IMR-90 (cell line): ENCODE measurements around the gene SFXN3.

Source experiments
- BHLHE40 ChIP-seq: fragments of 150-350 bp; IDR thresholded peaks from 2 replicates; pipeline ENCODE4 v1.6.1; 2016; ENCODE audit warnings: mild to moderate bottlenecking, low read depth, low read length
- CEBPB ChIP-seq: IDR thresholded peaks from 2 replicates; pipeline ENCODE4 v1.6.1; 2012; ENCODE audit warnings: low read depth, low read length, improper control_type of control experiment
- FOS ChIP-seq: fragments of 150-350 bp; IDR thresholded peaks from 2 replicates; pipeline ENCODE4 v1.6.1; 2016; ENCODE audit warnings: low read depth, low read length
- MAFK ChIP-seq: IDR thresholded peaks from 2 replicates; pipeline ENCODE4 v1.6.1; 2012; ENCODE audit warnings: low read depth, low read length, improper control_type of control experiment
- MAZ ChIP-seq: IDR thresholded peaks from 2 replicates; pipeline ENCODE4 v1.6.1; 2012; ENCODE audit warnings: low read depth, mild to moderate bottlenecking, low read length, improper control_type of control experiment, moderate library complexity, borderline replicate concordance
- POLR2A ChIP-seq: IDR thresholded peaks from 2 replicates; pipeline ENCODE4 v1.6.1; 2012; ENCODE audit warnings: mild to moderate bottlenecking, low read depth, low read length
- RAD21 ChIP-seq: IDR thresholded peaks from 2 replicates; pipeline ENCODE4 v1.6.1; 2012; ENCODE audit warnings: low read length, improper control_type of control experiment
- RCOR1 ChIP-seq: IDR thresholded peaks from 2 replicates; pipeline ENCODE4 v1.6.1; 2012; ENCODE audit warnings: mild to moderate bottlenecking, low read length, improper control_type of control experiment; ENCODE audit not compliant: insufficient replicate concordance
- RFX5 ChIP-seq: IDR thresholded peaks from 2 replicates; pipeline ENCODE4 v1.8.0; 2012; ENCODE audit warnings: low read depth, mild to moderate bottlenecking, low read length, moderate library complexity
- SMC3 ChIP-seq: fragments of 150-350 bp; IDR thresholded peaks from 2 replicates; pipeline ENCODE4 v1.6.1; 2016; ENCODE audit warnings: low read depth, mild to moderate bottlenecking, antibody characterized with exemption, low read length, moderate library complexity
- TF ChIP-seq, protein P1 (sequence below): conservative IDR thresholded peaks from 2 replicates; pipeline ENCODE4 v1.5.1; 2012; ENCODE audit warnings: mild to moderate bottlenecking, low read depth, low read length, improper control_type of control experiment
- TF ChIP-seq, protein P2 (sequence below): fragments of 150-350 bp; IDR thresholded peaks from 2 replicates; pipeline ENCODE4 v1.6.1; 2017; ENCODE audit warnings: mild to moderate bottlenecking, antibody characterized with exemption, low read length, low read depth
- TF ChIP-seq, protein P3 (sequence below): fragments of 150-350 bp; IDR thresholded peaks from 2 replicates; pipeline ENCODE4 v1.6.1; 2016; ENCODE audit warnings: low read depth, mild to moderate bottlenecking, low read length, moderate library complexity, borderline replicate concordance

DNA sequence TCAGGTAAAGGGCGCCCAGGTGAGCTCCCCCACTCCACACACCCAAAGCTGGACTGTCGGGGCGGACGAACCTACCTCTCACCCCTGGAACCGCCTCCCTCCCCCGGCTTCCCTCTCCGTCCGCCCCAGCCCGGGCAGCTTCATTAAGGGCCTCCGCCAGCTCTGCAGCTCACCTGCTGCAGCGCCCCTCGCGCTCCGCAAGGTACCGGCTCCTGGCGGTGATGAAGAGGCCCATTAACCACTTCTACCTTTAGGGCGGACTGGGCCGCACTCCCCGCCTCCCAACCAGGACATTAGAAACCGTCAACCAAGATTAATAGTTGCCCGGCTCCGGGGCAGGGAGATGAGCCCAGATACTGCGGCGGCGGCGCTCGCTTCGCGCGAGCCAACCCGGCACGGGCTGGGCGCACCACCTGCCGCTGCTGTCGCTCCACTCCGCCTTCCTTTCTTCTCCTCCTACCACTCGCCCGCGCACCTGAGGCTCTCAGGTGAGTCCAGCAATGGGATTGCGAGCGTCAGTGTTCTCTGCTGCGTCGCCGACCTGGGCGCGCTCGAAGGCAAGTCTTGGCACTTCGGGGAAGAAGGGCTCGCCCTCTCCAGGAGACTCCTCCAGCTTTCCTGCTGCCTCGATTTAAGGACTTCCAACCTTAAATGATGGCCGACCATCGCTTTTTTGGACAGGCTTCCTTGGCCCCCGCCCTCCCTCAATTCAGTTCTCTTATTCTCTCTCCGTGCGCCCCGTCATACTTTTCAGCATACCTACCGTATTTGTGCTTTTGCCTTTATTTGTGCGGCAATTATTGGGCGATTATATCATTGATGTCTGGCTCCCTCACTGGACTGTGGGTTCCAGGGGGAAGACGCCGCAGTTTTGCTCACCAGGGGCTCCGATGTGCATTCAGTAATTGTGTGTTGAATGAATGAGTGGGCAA lies 17.2 kb downstream of the SFXN3 start:
- TF ChIP-seq, protein P1, sequence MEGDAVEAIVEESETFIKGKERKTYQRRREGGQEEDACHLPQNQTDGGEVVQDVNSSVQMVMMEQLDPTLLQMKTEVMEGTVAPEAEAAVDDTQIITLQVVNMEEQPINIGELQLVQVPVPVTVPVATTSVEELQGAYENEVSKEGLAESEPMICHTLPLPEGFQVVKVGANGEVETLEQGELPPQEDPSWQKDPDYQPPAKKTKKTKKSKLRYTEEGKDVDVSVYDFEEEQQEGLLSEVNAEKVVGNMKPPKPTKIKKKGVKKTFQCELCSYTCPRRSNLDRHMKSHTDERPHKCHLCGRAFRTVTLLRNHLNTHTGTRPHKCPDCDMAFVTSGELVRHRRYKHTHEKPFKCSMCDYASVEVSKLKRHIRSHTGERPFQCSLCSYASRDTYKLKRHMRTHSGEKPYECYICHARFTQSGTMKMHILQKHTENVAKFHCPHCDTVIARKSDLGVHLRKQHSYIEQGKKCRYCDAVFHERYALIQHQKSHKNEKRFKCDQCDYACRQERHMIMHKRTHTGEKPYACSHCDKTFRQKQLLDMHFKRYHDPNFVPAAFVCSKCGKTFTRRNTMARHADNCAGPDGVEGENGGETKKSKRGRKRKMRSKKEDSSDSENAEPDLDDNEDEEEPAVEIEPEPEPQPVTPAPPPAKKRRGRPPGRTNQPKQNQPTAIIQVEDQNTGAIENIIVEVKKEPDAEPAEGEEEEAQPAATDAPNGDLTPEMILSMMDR: no peak
- no peak for TF ChIP-seq POLR2A
- no peak for TF ChIP-seq RAD21
- no peak for TF ChIP-seq MAZ
- no peak for TF ChIP-seq RCOR1
- no peak for TF ChIP-seq SMC3
- no peak for TF ChIP-seq MAFK
- no peak for TF ChIP-seq BHLHE40
- no peak for TF ChIP-seq FOS
- TF ChIP-seq CEBPB: no peak
- TF ChIP-seq RFX5: no peak
- TF ChIP-seq, protein P2, sequence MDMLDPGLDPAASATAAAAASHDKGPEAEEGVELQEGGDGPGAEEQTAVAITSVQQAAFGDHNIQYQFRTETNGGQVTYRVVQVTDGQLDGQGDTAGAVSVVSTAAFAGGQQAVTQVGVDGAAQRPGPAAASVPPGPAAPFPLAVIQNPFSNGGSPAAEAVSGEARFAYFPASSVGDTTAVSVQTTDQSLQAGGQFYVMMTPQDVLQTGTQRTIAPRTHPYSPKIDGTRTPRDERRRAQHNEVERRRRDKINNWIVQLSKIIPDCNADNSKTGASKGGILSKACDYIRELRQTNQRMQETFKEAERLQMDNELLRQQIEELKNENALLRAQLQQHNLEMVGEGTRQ: no peak
- TF ChIP-seq, protein P3, sequence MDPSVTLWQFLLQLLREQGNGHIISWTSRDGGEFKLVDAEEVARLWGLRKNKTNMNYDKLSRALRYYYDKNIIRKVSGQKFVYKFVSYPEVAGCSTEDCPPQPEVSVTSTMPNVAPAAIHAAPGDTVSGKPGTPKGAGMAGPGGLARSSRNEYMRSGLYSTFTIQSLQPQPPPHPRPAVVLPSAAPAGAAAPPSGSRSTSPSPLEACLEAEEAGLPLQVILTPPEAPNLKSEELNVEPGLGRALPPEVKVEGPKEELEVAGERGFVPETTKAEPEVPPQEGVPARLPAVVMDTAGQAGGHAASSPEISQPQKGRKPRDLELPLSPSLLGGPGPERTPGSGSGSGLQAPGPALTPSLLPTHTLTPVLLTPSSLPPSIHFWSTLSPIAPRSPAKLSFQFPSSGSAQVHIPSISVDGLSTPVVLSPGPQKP: no peak
